ENCODE data around the gene EFNB1. TPM values are rescaled to one million over a fixed set of nuclear protein-coding genes. Genes with fewer than 3 reads are reported as not detected.

EFNB1 gene
- polyA plus RNA-seq, 1 experiment, result 19.1 TPM

DNA sequence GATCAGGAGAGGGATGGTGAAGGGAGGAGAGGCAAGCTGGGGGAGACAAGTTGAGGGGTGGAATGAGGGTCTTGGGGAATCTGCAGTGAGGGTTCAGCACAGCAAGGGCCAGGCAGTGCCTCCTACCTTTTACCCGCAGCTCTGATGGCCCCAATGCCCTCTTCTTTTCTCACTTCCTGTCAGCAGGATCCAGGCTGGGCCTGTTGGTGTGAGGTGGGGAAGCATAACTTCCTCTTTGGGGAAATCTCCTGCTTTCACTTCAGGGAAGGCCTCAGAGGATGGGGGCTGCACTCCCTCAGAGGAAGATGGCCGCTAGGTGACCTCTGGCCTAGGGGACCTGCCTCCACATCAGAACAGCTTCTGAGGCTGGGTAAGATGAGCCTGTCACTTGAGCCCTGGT is 36.5 kb downstream of the EFNB1 start:
- no peak for DNase-seq (ENCODE audit: low read depth, low spot score)
- CTCF ChIA-PET, result no interaction called here
- Histone ChIP-seq H3K27ac (ENCODE audit: low read depth, low read length) (no peak overlapping the region), H3K27me3 (ENCODE audit: control insufficient read depth, insufficient read depth, low read length) (no peaks in the 10 kb centered on the region), H3K9me3 (ENCODE audit: control insufficient read depth, insufficient read depth, low read length) (no peaks in the 10 kb centered on the region), H3K4me3 (ENCODE audit: low read depth, low read length) (no peak overlapping the region)
- TF ChIP-seq, protein P1, sequence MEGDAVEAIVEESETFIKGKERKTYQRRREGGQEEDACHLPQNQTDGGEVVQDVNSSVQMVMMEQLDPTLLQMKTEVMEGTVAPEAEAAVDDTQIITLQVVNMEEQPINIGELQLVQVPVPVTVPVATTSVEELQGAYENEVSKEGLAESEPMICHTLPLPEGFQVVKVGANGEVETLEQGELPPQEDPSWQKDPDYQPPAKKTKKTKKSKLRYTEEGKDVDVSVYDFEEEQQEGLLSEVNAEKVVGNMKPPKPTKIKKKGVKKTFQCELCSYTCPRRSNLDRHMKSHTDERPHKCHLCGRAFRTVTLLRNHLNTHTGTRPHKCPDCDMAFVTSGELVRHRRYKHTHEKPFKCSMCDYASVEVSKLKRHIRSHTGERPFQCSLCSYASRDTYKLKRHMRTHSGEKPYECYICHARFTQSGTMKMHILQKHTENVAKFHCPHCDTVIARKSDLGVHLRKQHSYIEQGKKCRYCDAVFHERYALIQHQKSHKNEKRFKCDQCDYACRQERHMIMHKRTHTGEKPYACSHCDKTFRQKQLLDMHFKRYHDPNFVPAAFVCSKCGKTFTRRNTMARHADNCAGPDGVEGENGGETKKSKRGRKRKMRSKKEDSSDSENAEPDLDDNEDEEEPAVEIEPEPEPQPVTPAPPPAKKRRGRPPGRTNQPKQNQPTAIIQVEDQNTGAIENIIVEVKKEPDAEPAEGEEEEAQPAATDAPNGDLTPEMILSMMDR (IDR thresholded peaks at IDR 0.05; ENCODE audit: low read depth, low read length), result no peak
- POLR2A ChIA-PET, result no interaction called here

DNA sequence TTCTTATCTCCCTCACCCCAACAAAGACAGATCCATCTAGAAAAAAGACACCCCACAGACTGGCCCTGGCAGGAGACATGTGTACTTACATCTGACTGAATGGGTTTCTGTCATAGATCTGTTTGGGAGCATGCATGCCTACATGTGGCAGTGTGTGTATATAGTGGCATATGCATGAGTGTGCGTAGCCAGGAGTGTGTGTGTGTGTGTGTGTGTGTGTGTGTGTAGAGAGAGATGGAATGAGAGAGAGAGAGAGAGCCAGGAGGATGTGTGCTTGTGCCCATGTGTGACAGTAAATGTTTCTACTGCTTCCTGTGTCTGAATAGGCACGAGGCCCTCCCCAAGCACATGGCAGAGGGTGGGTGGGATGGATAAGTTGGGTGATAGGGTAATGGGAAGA is 37.1 kb downstream of the EFNB1 start:
- CTCF ChIA-PET, result no interaction called here
- Histone ChIP-seq H3K27me3 (ENCODE audit: control insufficient read depth, insufficient read depth, low read length) (no peaks in the 10 kb centered on the region), H3K4me3 (ENCODE audit: low read depth, low read length) (no peak overlapping the region), H3K27ac (ENCODE audit: low read depth, low read length) (no peak overlapping the region), H3K9me3 (ENCODE audit: control insufficient read depth, insufficient read depth, low read length) (no peaks in the 10 kb centered on the region)
- POLR2A ChIA-PET, result no interaction called here
- DNase-seq (ENCODE audit: low read depth, low spot score), result no peak
- TF ChIP-seq, protein P1 (IDR thresholded peaks at IDR 0.05; ENCODE audit: low read depth, low read length), result no peak

DNA sequence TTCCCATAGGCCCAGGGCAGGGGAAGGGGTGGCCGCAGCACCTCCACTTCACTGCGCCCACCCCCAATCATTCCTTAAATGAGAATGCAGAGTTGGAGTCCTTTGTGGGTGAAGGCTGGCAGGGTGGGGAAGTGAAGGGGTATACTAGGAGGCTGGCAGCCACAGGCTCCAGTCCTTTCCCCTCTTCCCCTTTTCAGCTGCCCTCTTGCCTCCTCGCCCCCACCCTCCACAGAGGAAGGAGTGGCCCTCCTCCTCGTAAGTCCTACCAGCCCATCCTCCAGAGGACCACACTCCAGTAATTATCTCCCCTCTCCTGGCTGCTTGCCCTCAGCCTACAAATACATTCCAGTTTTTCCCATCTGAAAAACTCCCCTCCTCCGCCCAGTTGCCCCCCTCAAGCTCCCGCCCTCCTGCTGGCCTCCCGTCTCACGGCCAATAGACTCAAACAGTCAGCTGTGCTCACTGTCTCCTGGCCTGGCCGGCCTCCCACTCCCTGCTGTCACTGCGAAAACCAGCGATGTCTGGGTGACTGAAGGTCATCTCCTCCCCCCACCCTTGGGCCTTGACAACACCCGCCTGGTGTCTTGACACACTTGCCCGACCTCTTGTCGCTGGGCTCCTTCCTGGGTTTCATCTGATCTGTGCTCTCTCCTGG is 38.8 kb downstream of the EFNB1 start:
- no peaks in the 10 kb centered on the region for H3K9me3 ChIP-seq (ENCODE audit: control insufficient read depth, insufficient read depth, low read length)
- H3K4me3 ChIP-seq (ENCODE audit: low read depth, low read length), result no peak overlapping the region
- DNase-seq (ENCODE audit: low read depth, low spot score), result no peak
- H3K27ac ChIP-seq (ENCODE audit: low read depth, low read length), result no peak overlapping the region
- POLR2A ChIA-PET, result no interaction called here
- CTCF ChIA-PET, result no interaction called here
- TF ChIP-seq, protein P1 (IDR thresholded peaks at IDR 0.05; ENCODE audit: low read depth, low read length), result no peak
- H3K27me3 ChIP-seq (ENCODE audit: control insufficient read depth, insufficient read depth, low read length), result no peaks in the 10 kb centered on the region

DNA sequence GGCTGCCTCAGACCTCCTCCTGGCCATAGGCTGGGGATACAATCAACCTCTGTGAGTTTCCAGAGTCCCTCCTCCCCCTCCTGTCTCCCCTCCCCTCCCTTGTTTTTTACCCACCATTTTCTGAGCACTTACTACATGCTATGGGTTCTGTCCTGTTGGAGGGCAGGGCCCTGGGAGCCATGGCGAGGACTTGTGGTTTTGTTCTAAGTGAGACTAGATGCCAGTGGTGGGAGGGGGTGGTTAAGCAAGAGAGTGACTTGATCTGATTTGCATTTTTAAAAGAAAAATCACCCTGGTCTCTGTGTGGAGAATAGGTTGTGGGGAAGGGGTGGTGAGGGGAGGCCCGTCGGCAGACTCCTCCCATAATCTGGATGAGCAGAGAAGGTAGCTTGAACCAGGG is 39.5 kb downstream of the EFNB1 start:
- ChIA-PET CTCF (no interaction called here), POLR2A (no interaction called here)
- TF ChIP-seq, protein P1 (IDR thresholded peaks at IDR 0.05; ENCODE audit: low read depth, low read length), result no peak

DNA sequence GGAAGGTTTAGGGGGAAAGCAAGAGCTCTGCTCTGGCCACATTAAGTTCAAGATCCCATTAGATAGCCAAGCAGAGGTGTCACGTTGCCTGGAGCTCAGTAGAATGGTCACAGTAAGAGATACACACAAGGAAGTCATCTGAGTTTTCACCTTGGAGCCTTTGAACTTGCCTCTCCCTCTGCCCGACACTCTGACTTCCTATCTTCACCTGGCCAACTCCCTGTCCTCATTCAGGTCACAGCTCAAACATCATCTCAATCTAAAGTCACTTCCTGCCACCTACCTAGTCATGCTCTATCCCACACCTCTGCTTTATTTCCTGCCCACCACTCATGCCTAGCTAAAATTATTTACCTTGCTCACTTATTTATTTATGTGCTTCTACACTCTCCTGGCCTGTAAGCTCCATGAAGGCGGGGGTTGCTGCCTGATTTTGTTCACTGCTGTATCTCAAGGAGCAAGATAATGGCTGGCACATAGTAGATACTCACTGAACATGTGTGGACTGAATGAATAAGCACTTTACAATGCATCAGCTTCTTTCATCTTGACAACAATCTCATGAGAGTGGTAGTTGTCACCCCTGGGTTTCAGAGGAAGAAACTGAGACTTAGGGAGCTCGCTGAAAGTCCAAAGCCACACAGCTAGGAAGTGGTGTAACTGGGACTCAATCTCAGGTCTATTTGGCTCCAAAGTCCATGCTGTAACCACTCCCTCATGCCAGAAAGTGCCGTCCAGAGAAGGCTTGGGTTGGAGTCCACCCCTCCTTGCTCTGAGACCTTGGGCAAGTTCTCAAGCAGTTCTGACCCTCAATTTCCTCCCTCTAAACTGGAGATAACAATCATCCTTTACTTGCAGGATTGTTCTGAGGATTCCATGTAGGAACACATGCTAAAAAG is 40.3 kb downstream of the EFNB1 start:
- Histone ChIP-seq H3K27ac (ENCODE audit: low read depth, low read length) (no peak overlapping the region), H3K9me3 (ENCODE audit: control insufficient read depth, insufficient read depth, low read length) (no peaks in the 10 kb centered on the region), H3K4me3 (ENCODE audit: low read depth, low read length) (no peak overlapping the region), H3K27me3 (ENCODE audit: control insufficient read depth, insufficient read depth, low read length) (no peaks in the 10 kb centered on the region)
- TF ChIP-seq, protein P1 (IDR thresholded peaks at IDR 0.05; ENCODE audit: low read depth, low read length), result no peak
- POLR2A ChIA-PET, result no interaction called here
- no peak for DNase-seq (ENCODE audit: low read depth, low spot score)
- CTCF ChIA-PET, result interaction anchor here (0.7 kb wide), 1 partner anchor 519 kb away, joined by 3 read pairs; no protein-coding TSS in a partner anchor

More for the DNA sequence above, 39.5 kb downstream of the EFNB1 start:
- no peak for DNase-seq (ENCODE audit: low read depth, low spot score)
- H3K27me3 ChIP-seq (ENCODE audit: control insufficient read depth, insufficient read depth, low read length), result no peaks in the 10 kb centered on the region
- no peaks in the 10 kb centered on the region for H3K9me3 ChIP-seq (ENCODE audit: control insufficient read depth, insufficient read depth, low read length)
- no peak overlapping the region for H3K4me3 ChIP-seq (ENCODE audit: low read depth, low read length)
- no peak overlapping the region for H3K27ac ChIP-seq (ENCODE audit: low read depth, low read length)

Data from AG04450 (cell line).